HepG2 (cell line): ENCODE measurements around the gene RAC3. TPM values are rescaled to one million over a fixed set of nuclear protein-coding genes. Genes with fewer than 3 reads are reported as not detected.

Experiments used
- AGO1 ChIP-seq: fragments of 200-400 bp; formaldehyde crosslinking; IDR thresholded peaks from 2 replicates; pipeline ENCODE4 v1.6.1; 2017; ENCODE audit warnings: mild to moderate bottlenecking, low read depth, low read length, moderate library complexity; ENCODE audit not compliant: poor library complexity, severe bottlenecking
- AKAP8 ChIP-seq: sonication (generic); formaldehyde crosslinking; IDR thresholded peaks from 2 replicates; pipeline ENCODE4 v1.5.1; 2020; ENCODE audit warnings: mild to moderate bottlenecking, missing genetic modification reagents
- YEATS2 ChIP-seq: sonication (generic); formaldehyde crosslinking; IDR thresholded peaks from 2 replicates; pipeline ENCODE4 v1.4.0; 2020; ENCODE audit warnings: missing genetic modification reagents, borderline replicate concordance
- ZBTB1 ChIP-seq: sonication (generic); formaldehyde crosslinking; IDR thresholded peaks from 2 replicates; pipeline ENCODE4 v1.4.0; 2020; ENCODE audit warnings: missing genetic modification reagents, borderline replicate concordance
- ZNF337 ChIP-seq: sonication (generic); formaldehyde crosslinking; IDR thresholded peaks from 2 replicates; pipeline ENCODE4 v1.5.1; 2020; ENCODE audit warnings: missing genetic modification reagents, low read depth, mild to moderate bottlenecking, borderline replicate concordance
- ZNF430 ChIP-seq: sonication (generic); formaldehyde crosslinking; IDR thresholded peaks from 2 replicates; pipeline ENCODE4 v1.9.0; 2021; ENCODE audit warnings: mild to moderate bottlenecking, missing genetic modification reagents
- ZNF549 ChIP-seq: sonication (generic); formaldehyde crosslinking; IDR thresholded peaks from 2 replicates; pipeline ENCODE4 v1.5.0; 2020; ENCODE audit warnings: missing genetic modification reagents
- ZNF619 ChIP-seq: sonication (generic); formaldehyde crosslinking; IDR thresholded peaks from 2 replicates; pipeline ENCODE4 v1.4.0; 2020; ENCODE audit warnings: mild to moderate bottlenecking, missing genetic modification reagents
- ZNF761 ChIP-seq: sonication (generic); formaldehyde crosslinking; conservative IDR thresholded peaks from 2 replicates; pipeline ENCODE4 v1.4.0; 2020; ENCODE audit warnings: mild to moderate bottlenecking, missing genetic modification reagents
- polyA plus RNA-seq, 8 experiments: library from polyadenylated mRNA; depleted of rRNA in 3 of 8; stranded (reverse) in 7 of 8; unstranded in 1 of 8; fragments of >200 nt; fragmentation: Illumina TruSeq in 4 of 8; extraction: Trizol in 4 of 8; gene quantifications; 2 replicates each; pipeline versions ENCODE4 v1.2.1 to v1.2.3, GENCODE V29; 2011 to 2016; ENCODE audit warnings: low read depth in 4 of 8, missing spikeins in 1 of 8, mixed read lengths in 1 of 8; ENCODE audit not compliant: insufficient read depth in 1 of 8
- total RNA-seq, 5 experiments: library from RNA; depleted of rRNA; stranded (reverse); fragments of >200 nt; fragmentation: Illumina TruSeq; extraction: Trizol; gene quantifications; 2 replicates each; pipeline ENCODE4 v1.2.3, GENCODE V29; 2016; ENCODE audit warnings: low read depth in 1 of 5
- TF ChIP-seq, protein P1 (sequence below), 2 experiments: sonication (generic) in 1 of 2; formaldehyde crosslinking in 1 of 2; IDR thresholded peaks; 2 replicates each; pipeline versions ENCODE4 v1.6.1 to v1.9.0; 2014 to 2022; ENCODE audit warnings: antibody characterized with exemption in 1 of 2, borderline replicate concordance in 1 of 2, inconsistent platforms in 1 of 2, low read depth in 1 of 2, missing genetic modification reagents in 1 of 2
- TF ChIP-seq, protein P2 (sequence below): sonication (generic); formaldehyde crosslinking; conservative IDR thresholded peaks from 2 replicates; pipeline ENCODE4 v1.8.0; 2022; ENCODE audit warnings: low read depth, missing genetic modification reagents
- TF ChIP-seq, protein P3 (sequence below): IDR thresholded peaks from 2 replicates; pipeline ENCODE4 v1.6.1; 2012; ENCODE audit warnings: low read length, improper control_type of control experiment
- TF ChIP-seq, protein P4 (sequence below): sonication (generic); formaldehyde crosslinking; IDR thresholded peaks from 2 replicates; pipeline ENCODE4 v1.5.1; 2020; ENCODE audit warnings: mild to moderate bottlenecking, missing genetic modification reagents, moderate library complexity
- TF ChIP-seq, protein P5 (sequence below): IDR thresholded peaks from 2 replicates; pipeline ENCODE4 v1.6.1; 2016; ENCODE audit warnings: missing genetic modification reagents, missing compliant biosample characterization

Gene RAC3
- total and polyA plus RNA-seq, 2 of the 13 experiments (the other 11 are each of a cell fraction or from before 2014, with no cell fraction given): 10.5 to 21.3 TPM

DNA sequence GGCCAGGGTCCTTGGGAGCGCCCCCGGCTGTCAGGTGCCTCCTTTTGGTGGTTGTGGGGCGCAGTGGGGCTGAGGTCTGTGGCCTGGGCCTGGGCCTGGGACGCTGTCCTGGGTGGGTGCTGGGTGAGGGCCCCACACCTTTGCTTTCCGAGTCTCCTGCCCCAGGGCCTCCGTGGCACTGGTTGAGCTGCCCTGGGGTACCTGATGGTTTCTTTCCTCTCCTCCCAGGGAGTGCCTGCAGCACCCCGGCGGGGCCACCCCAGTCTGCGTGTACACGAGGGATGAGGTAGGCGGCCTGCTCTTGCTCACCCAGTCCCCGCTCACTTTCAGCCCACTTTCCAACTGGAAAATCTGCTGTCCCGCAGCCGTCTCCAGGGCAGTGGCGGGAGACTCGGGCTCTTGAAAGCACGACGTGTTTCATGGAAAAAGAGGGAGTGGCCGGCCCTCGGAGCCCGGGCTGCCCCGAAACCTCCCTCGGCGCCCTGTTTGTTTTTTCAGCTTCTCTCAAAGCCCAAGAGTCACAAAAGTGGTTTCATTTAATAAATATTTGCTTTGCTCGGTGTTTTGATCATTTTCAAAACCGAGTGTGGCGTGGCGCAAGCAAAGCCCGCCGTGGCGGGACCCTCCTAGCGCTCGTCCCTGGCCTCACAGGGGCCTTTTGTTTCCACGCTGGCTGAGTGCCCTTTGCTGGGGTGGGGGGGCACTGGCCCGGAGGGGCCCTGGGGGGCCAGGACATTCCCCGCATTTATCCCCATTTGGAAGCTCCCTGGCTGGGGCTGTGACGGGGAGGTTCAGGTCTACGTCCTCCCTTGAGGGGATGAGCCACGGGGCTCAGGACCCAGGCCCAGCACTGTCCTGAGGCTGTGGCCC is 36.6 kb upstream of the RAC3 start (continued):
- TF ChIP-seq, protein P1, sequence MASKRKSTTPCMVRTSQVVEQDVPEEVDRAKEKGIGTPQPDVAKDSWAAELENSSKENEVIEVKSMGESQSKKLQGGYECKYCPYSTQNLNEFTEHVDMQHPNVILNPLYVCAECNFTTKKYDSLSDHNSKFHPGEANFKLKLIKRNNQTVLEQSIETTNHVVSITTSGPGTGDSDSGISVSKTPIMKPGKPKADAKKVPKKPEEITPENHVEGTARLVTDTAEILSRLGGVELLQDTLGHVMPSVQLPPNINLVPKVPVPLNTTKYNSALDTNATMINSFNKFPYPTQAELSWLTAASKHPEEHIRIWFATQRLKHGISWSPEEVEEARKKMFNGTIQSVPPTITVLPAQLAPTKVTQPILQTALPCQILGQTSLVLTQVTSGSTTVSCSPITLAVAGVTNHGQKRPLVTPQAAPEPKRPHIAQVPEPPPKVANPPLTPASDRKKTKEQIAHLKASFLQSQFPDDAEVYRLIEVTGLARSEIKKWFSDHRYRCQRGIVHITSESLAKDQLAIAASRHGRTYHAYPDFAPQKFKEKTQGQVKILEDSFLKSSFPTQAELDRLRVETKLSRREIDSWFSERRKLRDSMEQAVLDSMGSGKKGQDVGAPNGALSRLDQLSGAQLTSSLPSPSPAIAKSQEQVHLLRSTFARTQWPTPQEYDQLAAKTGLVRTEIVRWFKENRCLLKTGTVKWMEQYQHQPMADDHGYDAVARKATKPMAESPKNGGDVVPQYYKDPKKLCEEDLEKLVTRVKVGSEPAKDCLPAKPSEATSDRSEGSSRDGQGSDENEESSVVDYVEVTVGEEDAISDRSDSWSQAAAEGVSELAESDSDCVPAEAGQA (IDR thresholded peaks at IDR 0.05; ENCODE audit: low read depth): 0 out of 2 replicates have a peak, but pooled peaks have one; percentile 22
- TF ChIP-seq, protein P1 (CRISPR knock-in tag; IDR thresholded peaks at IDR 0.05; ENCODE audit: borderline replicate concordance): 0 out of 2 replicates have a peak, but pooled peaks have one; percentile 71
- TF ChIP-seq ZNF619 (CRISPR knock-in tag) (no peak), ZNF549 (CRISPR knock-in tag) (no peak), AGO1 (peak; percentile 91), ZNF430 (CRISPR knock-in tag) (0 out of 2 replicates have a peak, but pooled peaks have one; percentile 34), ZNF337 (CRISPR knock-in tag) (no peak; the same call in 1 of the 2 replicates), AKAP8 (no peak), ZNF761 (CRISPR knock-in tag) (no peak), YEATS2 (CRISPR knock-in tag) (peak; percentile 21; the same call in 1 of the 2 replicates), ZBTB1 (no peak)
- TF ChIP-seq, protein P2, sequence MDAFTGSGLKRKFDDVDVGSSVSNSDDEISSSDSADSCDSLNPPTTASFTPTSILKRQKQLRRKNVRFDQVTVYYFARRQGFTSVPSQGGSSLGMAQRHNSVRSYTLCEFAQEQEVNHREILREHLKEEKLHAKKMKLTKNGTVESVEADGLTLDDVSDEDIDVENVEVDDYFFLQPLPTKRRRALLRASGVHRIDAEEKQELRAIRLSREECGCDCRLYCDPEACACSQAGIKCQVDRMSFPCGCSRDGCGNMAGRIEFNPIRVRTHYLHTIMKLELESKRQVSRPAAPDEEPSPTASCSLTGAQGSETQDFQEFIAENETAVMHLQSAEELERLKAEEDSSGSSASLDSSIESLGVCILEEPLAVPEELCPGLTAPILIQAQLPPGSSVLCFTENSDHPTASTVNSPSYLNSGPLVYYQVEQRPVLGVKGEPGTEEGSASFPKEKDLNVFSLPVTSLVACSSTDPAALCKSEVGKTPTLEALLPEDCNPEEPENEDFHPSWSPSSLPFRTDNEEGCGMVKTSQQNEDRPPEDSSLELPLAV (CRISPR knock-in tag): no peak
- TF ChIP-seq, protein P3, sequence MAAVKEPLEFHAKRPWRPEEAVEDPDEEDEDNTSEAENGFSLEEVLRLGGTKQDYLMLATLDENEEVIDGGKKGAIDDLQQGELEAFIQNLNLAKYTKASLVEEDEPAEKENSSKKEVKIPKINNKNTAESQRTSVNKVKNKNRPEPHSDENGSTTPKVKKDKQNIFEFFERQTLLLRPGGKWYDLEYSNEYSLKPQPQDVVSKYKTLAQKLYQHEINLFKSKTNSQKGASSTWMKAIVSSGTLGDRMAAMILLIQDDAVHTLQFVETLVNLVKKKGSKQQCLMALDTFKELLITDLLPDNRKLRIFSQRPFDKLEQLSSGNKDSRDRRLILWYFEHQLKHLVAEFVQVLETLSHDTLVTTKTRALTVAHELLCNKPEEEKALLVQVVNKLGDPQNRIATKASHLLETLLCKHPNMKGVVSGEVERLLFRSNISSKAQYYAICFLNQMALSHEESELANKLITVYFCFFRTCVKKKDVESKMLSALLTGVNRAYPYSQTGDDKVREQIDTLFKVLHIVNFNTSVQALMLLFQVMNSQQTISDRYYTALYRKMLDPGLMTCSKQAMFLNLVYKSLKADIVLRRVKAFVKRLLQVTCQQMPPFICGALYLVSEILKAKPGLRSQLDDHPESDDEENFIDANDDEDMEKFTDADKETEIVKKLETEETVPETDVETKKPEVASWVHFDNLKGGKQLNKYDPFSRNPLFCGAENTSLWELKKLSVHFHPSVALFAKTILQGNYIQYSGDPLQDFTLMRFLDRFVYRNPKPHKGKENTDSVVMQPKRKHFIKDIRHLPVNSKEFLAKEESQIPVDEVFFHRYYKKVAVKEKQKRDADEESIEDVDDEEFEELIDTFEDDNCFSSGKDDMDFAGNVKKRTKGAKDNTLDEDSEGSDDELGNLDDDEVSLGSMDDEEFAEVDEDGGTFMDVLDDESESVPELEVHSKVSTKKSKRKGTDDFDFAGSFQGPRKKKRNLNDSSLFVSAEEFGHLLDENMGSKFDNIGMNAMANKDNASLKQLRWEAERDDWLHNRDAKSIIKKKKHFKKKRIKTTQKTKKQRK: no peak
- TF ChIP-seq, protein P4, sequence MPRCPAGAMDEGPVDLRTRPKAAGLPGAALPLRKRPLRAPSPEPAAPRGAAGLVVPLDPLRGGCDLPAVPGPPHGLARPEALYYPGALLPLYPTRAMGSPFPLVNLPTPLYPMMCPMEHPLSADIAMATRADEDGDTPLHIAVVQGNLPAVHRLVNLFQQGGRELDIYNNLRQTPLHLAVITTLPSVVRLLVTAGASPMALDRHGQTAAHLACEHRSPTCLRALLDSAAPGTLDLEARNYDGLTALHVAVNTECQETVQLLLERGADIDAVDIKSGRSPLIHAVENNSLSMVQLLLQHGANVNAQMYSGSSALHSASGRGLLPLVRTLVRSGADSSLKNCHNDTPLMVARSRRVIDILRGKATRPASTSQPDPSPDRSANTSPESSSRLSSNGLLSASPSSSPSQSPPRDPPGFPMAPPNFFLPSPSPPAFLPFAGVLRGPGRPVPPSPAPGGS: no peak
- TF ChIP-seq, protein P5, sequence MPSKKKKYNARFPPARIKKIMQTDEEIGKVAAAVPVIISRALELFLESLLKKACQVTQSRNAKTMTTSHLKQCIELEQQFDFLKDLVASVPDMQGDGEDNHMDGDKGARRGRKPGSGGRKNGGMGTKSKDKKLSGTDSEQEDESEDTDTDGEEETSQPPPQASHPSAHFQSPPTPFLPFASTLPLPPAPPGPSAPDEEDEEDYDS (CRISPR knock-in tag): peak; percentile 57; the same call in 1 of the 2 replicates
